ENCODE results near the gene EDEM3.
"Not testable (repeated sequence)": the region's sequence is repeated elsewhere in the genome, so short reads cannot be mapped to it uniquely, and the experiment has no call there.

EDEM3 gene, protein sequence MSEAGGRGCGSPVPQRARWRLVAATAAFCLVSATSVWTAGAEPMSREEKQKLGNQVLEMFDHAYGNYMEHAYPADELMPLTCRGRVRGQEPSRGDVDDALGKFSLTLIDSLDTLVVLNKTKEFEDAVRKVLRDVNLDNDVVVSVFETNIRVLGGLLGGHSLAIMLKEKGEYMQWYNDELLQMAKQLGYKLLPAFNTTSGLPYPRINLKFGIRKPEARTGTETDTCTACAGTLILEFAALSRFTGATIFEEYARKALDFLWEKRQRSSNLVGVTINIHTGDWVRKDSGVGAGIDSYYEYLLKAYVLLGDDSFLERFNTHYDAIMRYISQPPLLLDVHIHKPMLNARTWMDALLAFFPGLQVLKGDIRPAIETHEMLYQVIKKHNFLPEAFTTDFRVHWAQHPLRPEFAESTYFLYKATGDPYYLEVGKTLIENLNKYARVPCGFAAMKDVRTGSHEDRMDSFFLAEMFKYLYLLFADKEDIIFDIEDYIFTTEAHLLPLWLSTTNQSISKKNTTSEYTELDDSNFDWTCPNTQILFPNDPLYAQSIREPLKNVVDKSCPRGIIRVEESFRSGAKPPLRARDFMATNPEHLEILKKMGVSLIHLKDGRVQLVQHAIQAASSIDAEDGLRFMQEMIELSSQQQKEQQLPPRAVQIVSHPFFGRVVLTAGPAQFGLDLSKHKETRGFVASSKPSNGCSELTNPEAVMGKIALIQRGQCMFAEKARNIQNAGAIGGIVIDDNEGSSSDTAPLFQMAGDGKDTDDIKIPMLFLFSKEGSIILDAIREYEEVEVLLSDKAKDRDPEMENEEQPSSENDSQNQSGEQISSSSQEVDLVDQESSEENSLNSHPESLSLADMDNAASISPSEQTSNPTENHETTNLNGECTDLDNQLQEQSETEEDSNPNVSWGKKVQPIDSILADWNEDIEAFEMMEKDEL

GRCh38 chr1:184754476-184755225, at the start of gene EDEM3:
EDEM3 (minus strand) TSS chr1:184754858; CDS start chr1:184754646, 212 bp downstream.
- in situ Hi-C loops (cut with HindIII; ENCODE audit: low sequenced_read_pairs): no loop called here

DNA sequence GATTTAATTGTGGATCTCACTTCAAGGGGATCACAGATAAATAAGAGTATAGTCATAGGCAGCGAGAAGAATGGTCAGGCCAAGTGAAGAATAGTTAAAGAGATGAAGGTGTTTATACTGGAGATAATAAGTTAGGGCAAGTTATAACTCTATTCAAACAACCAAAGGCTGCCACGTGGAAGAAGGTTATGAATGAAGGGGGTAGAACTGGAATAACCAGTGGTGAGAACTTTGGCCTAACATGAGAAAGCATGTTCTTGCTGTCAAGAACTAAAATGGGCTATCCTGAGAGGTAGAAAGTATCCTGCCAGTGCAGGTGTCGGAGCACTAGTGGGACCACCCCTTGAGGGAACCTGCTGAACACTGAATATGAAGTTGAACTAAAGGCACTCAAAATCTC, 49.6 kb upstream of the EDEM3 start:
- in situ Hi-C loops (cut with HindIII; ENCODE audit: low sequenced_read_pairs): loop anchor here (25.0 kb wide), 1 partner anchor 183 kb away; no protein-coding TSS in a partner anchor

DNA sequence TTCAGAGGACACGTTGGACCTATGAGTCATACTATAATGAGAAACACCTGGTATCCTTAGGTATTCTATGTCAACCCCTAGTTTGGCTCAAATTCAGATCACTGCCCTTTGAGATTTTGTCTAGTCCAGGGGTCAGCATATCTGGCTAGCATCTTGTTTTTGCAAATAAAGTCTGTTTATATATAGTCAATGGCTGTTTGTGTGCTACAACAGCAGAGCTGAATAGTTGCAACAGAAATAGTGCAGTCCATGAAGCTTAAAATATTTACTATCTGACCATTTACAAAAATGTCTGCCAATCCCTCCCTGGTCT, 48.5 kb upstream of the EDEM3 start:
- in situ Hi-C loops (cut with HindIII; ENCODE audit: low sequenced_read_pairs): loop anchor here (25.0 kb wide), 1 partner anchor 184 kb away; no protein-coding TSS in a partner anchor

GRCh38 chr1:184802354-184803179, 47.9 kb upstream of the EDEM3 start:
- in situ Hi-C loops (cut with HindIII; ENCODE audit: low sequenced_read_pairs): loop anchor here (25.0 kb wide), 1 partner anchor 185 kb away; no protein-coding TSS in a partner anchor

GRCh38 chr1:184801503-184801902, 46.8 kb upstream of the EDEM3 start:
- in situ Hi-C loops (cut with HindIII; ENCODE audit: low sequenced_read_pairs): loop anchor here (25.0 kb wide), 1 partner anchor 186 kb away; no protein-coding TSS in a partner anchor

- in situ Hi-C loops (cut with HindIII; ENCODE audit: low sequenced_read_pairs): loop anchor here (25.0 kb wide), 1 partner anchor 186 kb away; no protein-coding TSS in a partner anchor
Observed at GRCh38 chr1:184800876-184801275, 46.2 kb upstream of the EDEM3 start.

DNA sequence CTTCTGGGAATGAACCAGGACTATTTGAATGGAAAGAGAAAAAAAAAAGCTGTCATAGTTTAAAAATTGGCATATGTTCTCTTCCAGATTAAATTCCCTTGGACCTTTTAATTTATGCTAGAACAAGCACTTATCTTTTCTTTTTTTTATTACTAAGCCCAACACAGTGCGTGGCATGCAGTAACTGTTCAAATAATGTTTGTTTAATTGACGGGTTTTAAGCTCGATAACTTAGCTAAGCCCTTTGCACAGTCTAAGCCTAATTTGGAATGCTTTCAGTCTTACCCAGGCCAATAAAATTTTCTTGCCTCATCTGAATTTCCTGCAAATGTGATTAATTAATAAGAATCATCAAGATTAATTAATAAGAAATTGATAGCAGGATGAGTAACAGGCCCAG, 39.3 kb upstream of the EDEM3 start:
- in situ Hi-C loops (cut with HindIII; ENCODE audit: low sequenced_read_pairs): no loop called here

GRCh38 chr1:184792450-184792969, 37.9 kb upstream of the EDEM3 start:
- in situ Hi-C loops (cut with HindIII; ENCODE audit: low sequenced_read_pairs): no loop called here

DNA sequence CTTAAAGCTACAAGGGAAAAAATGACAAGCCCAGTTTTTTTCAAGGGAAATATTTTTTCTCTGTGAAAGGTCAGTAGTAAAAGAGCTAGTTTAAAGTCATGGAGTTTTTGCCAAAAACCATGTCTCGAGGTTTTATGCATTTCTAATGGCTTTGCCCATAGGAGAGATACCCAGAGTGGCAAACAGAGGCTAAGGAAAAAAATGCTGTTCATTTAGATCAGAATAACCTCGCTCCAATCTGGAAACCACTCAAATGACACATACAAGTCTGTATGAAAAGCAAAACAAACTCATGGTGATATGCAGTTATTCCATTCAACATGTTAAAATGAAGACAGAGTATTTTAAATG, 36.9 kb upstream of the EDEM3 start:
- in situ Hi-C loops (cut with HindIII; ENCODE audit: low sequenced_read_pairs): no loop called here

DNA sequence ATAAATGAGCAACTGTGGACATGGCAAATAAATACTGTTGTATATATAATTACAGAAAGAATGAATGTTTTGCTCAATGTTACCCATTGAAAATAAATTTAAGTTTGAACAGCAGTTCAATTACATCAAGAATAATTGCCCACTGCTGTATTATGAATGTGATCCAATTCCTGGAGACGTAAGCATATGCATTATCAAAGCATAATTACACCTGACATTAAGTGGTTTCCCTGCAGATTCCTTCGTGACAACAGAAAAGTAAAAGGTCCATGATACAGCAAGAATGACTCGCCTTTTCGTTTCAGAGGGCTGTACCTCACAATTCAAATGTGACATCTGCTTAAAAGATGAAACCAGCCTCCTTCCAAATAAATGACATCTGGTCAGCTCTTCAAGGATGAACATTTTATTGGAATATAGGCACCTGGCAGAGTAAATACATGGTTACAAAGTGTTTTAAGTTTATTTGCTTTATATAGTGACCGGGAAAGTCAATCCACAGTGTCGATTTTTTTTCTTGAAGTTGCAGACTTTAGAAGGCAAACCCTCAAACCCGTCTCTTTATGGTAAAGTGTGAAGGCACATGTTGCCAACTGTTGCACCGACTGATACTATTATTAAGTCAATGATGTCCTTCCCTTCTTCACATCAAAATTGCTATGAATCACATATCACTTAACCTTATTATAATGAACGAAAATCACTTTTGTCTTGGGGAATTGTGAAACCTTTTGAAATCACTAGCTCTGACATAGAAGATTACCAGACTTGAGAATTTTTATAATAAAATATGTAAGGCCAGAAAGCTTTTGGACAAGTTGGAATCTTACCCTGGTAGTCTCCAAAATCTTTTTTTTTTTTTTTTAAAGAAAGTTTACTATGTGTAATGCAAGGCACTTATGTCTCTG, 36.2 kb upstream of the EDEM3 start:
- in situ Hi-C loops (cut with HindIII; ENCODE audit: low sequenced_read_pairs): no loop called here

GRCh38 chr1:184789884-184790283, 35.2 kb upstream of the EDEM3 start:
- in situ Hi-C loops (cut with HindIII; ENCODE audit: low sequenced_read_pairs): no loop called here

GRCh38 chr1:184788970-184789369, 34.3 kb upstream of the EDEM3 start:
- in situ Hi-C loops (cut with HindIII; ENCODE audit: low sequenced_read_pairs): no loop called here

GRCh38 chr1:184785529-184785928, 30.9 kb upstream of the EDEM3 start:
- in situ Hi-C loops (cut with HindIII; ENCODE audit: low sequenced_read_pairs): no loop called here

DNA sequence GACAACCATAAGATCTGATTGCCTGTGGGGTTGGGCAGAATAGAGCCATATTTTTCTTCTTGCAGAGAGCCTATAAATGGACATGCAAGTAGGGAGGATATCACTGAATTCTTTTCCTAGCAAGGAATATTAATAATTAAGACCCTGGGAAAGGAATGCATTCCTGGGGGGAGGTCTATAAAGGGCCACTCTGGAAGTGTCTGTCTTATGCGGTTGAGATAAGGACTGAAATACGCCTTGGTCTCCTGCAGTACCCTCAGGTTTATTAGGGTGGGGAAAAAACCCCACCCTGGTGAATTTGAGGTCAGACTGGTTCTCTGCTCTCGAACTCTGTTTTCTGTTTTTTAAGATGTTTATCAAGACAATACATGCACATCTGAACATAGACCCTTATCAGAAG, 29.1 kb upstream of the EDEM3 start:
- in situ Hi-C loops (cut with HindIII; ENCODE audit: low sequenced_read_pairs): not testable (repeated sequence)

DNA sequence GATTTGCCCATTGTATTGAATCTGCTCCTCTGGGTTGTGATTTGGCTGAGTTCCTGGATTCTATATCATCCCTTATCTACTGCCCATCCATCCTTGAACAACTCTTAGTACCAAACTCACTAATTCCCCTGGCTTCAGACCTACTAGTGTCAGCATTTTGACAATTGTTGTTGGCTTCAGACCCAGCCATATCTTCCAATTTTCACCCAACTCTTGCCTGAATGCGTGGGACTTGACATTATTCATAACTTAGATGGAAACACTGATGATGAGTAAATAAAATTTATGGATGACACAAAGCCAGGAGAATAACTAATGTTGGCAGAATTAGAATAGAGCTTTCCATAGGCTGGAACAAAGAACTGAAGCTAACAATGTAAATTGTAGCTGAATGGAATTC, 27.3 kb upstream of the EDEM3 start:
- in situ Hi-C loops (cut with HindIII; ENCODE audit: low sequenced_read_pairs): no loop called here

- in situ Hi-C loops (cut with HindIII; ENCODE audit: low sequenced_read_pairs): no loop called here
Observed at GRCh38 chr1:184775885-184776284, 21.2 kb upstream of the EDEM3 start.

GRCh38 chr1:184775329-184775728, 20.7 kb upstream of the EDEM3 start:
- in situ Hi-C loops (cut with HindIII; ENCODE audit: low sequenced_read_pairs): no loop called here

- in situ Hi-C loops (cut with HindIII; ENCODE audit: low sequenced_read_pairs): no loop called here
Observed at GRCh38 chr1:184773762-184774320, 19.2 kb upstream of the EDEM3 start.
